GM12801 (cell line): ENCODE results near the gene RYR2.

ENCODE experiments used
- TF ChIP-seq, protein P1 (sequence below): IDR thresholded peaks from one replicate; pipeline ENCODE4 v1.5.1; 2011; ENCODE audit warnings: control low read depth; ENCODE audit not compliant: insufficient read length; ENCODE audit errors: extremely low read depth

RYR2 gene

DNA sequence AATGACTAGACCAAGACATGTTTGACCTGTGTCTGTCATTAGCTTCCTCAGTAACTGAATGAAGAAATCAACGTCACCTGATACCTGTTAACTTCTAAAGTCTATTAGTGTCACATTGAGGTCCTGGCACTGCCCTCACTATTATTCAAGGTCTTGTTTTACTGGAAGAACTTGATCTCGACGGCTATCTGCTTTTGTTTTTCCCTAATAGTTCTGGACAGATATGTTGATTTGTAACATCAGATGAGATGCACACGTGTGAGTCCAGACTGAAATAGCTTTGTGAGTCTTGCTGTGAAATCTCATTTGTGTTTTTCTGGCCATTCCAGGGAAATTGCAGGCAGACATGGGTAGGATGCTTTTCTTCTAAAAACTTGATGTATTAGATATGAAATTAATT, 159.2 kb downstream of the RYR2 start:
- TF ChIP-seq, protein P1, sequence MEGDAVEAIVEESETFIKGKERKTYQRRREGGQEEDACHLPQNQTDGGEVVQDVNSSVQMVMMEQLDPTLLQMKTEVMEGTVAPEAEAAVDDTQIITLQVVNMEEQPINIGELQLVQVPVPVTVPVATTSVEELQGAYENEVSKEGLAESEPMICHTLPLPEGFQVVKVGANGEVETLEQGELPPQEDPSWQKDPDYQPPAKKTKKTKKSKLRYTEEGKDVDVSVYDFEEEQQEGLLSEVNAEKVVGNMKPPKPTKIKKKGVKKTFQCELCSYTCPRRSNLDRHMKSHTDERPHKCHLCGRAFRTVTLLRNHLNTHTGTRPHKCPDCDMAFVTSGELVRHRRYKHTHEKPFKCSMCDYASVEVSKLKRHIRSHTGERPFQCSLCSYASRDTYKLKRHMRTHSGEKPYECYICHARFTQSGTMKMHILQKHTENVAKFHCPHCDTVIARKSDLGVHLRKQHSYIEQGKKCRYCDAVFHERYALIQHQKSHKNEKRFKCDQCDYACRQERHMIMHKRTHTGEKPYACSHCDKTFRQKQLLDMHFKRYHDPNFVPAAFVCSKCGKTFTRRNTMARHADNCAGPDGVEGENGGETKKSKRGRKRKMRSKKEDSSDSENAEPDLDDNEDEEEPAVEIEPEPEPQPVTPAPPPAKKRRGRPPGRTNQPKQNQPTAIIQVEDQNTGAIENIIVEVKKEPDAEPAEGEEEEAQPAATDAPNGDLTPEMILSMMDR, result no peak

DNA sequence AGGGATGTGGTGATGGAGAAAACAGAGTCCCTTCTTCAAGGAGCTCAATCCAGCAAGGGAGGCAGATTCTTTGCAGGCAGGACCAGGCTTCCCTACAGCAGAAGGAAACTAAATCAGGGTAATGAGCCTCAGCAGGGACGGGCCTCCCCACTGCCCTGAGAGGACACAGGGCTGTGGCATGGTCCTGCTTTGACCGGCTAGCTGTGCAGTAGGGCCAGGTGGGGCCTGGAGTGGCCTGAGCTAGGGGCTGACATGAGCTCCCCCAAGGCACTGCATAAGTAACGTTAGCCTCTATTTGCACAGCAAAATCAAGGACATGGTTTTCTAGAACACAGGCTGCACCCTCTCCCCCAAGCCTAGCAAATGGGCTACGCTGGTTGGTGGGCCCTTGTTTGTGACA, 162.9 kb downstream of the RYR2 start:
- TF ChIP-seq, protein P1, result no peak

GRCh38 chr1:237205400-237206064, 163.5 kb downstream of the RYR2 start:
- TF ChIP-seq, protein P1, result no peak

DNA sequence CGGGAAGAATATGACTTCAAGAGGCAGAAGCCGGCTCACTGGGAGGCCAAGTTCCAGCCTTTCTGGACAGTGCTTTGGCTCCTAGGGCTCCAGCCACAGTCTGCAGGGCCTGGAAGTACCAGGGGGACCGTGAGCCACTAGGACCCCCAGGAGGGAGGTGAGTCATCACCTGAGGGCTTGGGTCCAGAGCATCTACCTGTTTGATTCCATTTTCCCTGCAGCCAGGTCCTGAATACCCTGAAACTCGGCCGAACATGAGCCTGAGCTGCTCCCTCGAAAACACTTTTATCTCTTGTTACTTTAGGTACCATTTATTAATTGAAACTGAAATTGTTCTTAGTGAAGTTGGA, 164.1 kb downstream of the RYR2 start:
- TF ChIP-seq, protein P1, result no peak

DNA sequence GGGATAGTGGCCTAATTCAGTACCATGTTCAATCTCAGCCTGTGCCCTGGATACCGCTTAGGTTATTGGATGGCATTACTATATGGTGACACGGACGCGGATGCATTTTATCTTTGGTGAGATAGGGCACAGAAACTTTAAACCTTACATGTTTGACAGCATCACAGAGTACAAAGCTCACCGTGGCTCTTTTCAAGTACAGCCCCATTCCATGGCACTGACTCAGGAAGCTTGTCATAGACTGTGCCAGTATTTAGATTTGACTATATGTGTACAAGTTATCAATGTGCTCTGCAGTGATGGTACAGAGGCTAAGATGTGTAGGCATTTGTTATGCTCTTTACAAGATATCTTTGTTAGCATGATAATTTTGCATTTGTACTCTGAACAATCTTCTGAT, 169.0 kb downstream of the RYR2 start:
- TF ChIP-seq, protein P1, result no peak

- TF ChIP-seq, protein P1, result no peak
These were observed 169.6 kb downstream of the RYR2 start for GRCh38 chr1:237211540-237211939.

DNA sequence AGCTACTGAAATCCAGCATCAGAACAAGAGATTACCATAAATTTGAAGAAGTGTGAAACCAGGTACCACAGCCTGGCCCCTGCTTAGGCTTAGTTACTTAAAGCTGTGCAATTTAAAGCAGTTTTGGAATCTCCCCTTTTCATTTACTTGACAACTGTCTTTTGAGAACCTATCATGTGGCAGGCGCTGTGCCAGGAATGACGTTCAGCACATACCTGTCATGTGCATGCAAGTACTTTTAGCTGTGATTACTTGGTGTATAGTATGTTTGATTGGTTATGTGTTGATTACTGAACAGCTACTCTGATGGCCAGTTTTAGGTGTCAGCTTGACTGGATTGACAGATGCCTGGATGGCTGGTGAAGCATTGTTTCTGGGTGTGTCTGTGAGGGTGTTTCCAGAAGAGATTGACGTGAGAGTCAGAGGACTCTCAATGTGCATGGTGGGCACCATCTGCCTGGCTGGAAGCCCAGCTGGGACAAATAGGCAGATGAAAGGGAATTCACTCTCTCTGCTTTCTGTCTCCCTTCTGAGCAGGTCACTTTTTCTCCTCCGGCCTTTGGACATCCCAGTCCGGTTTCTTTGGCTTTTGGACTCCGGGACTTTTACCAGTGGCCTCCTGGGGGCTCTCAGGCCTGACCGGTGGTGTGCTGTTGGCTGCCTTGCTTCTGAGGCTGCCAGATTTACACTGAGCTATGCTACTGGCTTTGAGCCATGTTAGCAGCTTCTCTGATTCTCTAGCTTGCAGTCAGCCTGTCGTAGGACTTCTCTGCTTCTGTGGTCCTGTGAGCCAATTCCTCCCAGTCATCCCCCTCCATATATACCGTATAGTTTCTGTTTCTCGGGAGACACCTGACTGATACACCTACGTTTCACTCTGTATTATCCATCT, 178.0 kb downstream of the RYR2 start:
- TF ChIP-seq, protein P1, result no peak
